22Rv1 (cell line): Measurements from ENCODE around the gene TSHZ1.
"Not testable (repeated sequence)": the region's sequence is repeated elsewhere in the genome, so short reads cannot be mapped to it uniquely, and the experiment has no call there.

Experiments used
- H3K27ac ChIP-seq: fragments of 450-650 bp; 2 replicates; pipeline ENCODE4 v1.5.1; 2017
- ZFX ChIP-seq: fragments of 450-650 bp; IDR thresholded peaks from 2 replicates; pipeline ENCODE4 v1.6.1; 2017; ENCODE audit warnings: antibody characterized with exemption, borderline replicate concordance
- TF ChIP-seq, protein P1 (sequence below): fragments of 450-650 bp; IDR thresholded peaks from 2 replicates; pipeline ENCODE4 v1.5.1; 2017; ENCODE audit warnings: mild to moderate bottlenecking

Gene TSHZ1

DNA sequence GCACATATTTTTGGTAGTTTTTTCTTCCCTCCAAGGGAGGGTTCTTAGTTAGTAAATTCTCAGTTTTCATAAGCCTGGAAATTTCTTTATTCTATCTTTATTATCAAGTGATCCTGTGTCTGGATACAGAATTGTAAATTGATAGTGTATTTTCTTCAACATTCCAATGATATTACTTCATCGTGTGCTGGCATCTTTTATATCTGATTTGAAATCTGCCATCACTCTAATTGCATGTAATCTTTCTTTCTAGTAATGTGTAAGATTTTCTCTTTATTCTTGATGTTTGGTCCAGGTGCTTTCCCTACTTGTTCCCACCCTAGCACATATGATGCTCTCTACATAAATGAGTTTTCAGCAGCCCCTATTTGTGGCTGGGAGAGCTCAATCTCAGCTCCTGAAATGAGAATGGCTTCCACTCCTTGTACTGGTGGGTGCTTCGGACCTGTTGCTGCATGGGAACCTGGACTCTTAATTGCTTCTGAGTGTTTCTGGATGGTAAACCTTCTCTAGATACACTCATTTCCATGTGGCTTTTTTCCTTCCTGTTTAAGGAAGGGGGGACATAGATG, 114.2 kb downstream of the TSHZ1 start:
- no peak for TF ChIP-seq ZFX
- TF ChIP-seq, protein P1, sequence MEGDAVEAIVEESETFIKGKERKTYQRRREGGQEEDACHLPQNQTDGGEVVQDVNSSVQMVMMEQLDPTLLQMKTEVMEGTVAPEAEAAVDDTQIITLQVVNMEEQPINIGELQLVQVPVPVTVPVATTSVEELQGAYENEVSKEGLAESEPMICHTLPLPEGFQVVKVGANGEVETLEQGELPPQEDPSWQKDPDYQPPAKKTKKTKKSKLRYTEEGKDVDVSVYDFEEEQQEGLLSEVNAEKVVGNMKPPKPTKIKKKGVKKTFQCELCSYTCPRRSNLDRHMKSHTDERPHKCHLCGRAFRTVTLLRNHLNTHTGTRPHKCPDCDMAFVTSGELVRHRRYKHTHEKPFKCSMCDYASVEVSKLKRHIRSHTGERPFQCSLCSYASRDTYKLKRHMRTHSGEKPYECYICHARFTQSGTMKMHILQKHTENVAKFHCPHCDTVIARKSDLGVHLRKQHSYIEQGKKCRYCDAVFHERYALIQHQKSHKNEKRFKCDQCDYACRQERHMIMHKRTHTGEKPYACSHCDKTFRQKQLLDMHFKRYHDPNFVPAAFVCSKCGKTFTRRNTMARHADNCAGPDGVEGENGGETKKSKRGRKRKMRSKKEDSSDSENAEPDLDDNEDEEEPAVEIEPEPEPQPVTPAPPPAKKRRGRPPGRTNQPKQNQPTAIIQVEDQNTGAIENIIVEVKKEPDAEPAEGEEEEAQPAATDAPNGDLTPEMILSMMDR = no peak
- no peak overlapping the region for H3K27ac ChIP-seq

DNA sequence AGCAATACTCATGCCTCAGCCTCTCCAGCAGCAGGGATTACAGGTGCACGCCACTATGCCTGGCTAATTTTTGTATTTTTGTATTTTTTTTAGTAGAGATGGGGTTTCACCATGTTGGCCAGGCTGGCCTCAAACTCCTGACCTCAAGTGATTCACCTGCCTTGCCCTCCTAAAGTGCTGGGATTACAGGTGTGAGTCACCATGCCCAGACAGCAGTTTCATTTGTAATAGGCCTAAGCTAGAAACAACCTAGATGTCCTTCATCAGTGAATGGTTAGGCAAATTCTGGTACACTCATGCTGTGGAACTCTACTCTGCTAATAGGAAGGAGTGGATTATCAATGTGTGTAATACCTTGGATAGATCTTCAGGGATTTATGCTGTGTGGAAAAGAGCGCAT, 119.2 kb downstream of the TSHZ1 start:
- H3K27ac ChIP-seq = not testable (repeated sequence)

DNA sequence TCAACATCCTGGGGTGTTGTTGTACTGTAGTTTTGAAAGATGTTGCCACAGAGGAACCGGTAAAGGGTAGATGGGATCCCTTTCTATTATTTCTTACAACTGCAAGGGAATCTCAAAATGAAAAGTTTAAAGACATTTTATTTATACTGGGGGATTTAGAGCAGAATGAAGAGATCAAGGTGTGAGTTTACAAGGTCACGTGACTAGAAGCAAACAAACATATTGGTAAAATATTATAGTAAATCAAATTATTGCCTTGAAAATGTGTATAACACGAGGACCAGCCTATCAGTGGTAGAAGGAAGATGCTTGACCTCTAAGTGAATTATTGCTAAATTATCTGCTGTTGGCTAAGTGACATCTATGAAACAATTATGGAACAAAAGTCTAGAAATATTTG, 119.7 kb downstream of the TSHZ1 start:
- no peak overlapping the region for H3K27ac ChIP-seq
- TF ChIP-seq ZFX = no peak
- TF ChIP-seq, protein P1 = no peak

DNA sequence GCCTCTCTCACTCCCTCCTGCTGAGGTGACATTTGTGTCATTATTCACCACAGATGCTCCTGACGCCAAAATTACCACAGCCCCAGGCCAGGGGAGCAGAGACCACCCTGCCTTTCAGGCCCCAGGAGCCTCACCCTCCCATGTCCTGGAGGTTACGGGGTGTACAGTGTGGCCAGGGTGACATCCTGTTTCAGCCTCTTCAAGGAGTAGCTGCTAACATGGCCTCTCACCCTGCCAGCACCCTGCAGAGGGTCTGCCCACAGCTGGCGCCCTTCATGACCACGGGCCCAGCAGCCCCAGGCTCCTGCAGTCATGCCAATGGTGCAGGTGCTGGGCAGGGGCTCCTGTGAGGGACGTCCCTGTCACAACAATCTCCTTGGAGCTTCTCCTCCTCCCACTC, 124.3 kb downstream of the TSHZ1 start:
- TF ChIP-seq, protein P1 = no peak
- no peak for TF ChIP-seq ZFX

DNA sequence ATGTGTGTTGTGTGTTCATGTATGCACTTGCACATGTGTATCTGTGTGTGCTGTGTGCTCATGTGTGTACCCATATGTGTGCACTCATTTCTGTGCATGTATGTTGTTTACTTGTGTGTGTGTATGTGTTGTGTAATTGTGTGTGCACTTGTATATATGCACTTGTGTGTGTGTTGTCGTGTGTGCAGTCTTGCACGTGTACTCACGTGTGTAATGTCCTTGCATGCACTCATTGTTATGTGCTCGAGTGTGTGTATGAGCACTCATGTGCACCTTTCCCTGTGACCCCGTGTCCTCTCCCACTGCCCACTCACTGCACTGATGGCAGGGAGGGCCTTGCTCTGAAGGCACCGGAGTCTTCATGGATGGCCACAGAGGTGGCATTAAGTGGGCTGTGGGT, 124.9 kb downstream of the TSHZ1 start:
- TF ChIP-seq, protein P1 = no peak
- TF ChIP-seq ZFX = no peak
- no peak overlapping the region for H3K27ac ChIP-seq

More for the DNA sequence above, 124.3 kb downstream of the TSHZ1 start:
- no peak overlapping the region for H3K27ac ChIP-seq

DNA sequence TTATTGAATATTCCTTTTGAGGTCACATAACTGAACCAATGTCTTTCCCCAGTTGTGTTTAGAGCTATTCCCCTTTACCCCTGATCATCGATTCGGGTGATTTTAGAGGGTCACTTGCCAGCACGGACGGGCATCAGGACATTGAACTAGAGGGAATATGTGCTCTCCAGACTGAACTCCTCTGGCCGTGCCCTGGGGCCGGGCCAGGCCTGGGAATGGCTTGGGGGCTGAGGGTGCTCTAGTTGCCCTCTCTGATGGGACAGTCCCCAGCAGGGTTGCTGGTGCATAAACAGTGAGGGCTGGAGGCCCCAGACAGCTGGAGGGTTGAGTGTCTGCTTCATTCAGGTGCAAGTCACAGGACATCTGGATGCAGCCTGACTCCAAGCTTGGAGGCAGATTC, 126.2 kb downstream of the TSHZ1 start:
- TF ChIP-seq ZFX = no peak
- TF ChIP-seq, protein P1 = no peak
- H3K27ac ChIP-seq = no peak overlapping the region

DNA sequence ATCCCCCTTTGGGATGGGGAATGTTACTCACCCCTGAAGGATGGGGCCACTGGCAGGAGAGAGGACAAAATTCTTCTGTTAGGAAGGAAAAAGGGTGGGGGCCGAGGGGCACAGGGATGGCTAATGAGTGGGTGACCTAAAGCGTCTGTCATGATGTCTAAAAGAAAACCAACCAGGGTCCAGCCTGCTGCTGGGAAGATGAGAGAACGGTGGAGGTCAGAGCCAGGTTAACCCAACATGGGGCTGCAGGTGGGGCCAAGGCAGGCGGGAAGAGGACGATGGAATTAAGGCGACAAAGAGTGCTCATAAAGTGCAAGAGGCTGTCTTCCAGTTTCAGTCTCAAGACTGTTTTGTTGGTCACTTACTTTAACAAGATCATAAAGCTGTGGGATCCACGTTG, 126.8 kb downstream of the TSHZ1 start:
- no peak overlapping the region for H3K27ac ChIP-seq
- no peak for TF ChIP-seq ZFX
- TF ChIP-seq, protein P1 = no peak

DNA sequence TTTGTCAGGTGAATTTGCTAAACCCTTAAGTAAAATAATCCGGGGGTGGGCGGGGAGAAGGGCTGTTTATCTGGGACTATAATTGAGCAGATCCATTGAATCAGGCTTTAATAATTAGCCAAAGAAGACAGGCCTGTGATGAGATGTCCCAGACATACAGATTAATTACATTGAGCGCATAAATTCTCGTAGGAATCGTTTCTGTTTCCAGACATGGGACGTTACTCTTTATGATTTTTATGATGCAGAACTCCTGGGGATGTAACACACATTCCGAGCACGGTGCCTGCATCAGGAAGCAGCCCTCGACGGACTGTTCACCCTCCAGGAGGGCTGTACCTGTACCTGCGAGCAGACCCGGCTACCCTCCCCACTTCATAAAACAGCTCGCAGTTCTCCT, 128.0 kb downstream of the TSHZ1 start:
- H3K27ac ChIP-seq = no peak overlapping the region
- TF ChIP-seq, protein P1 = no peak
- no peak for TF ChIP-seq ZFX
